C4-2B (cell line): ENCODE results near the gene OR10K2.

Experiments
- H3K27ac ChIP-seq: fragments of 450-650 bp; 2 replicates; pipeline ENCODE4 v1.5.1; 2017
- ZFX ChIP-seq: fragments of 450-650 bp; IDR thresholded peaks from 2 replicates; pipeline ENCODE4 v1.6.1; 2017

OR10K2 gene

GRCh38 chr1:158371188-158371953 lies 54.7 kb downstream of the OR10K2 start:
- no peak overlapping the region for H3K27ac ChIP-seq

More at GRCh38 chr1:158371188-158371953, 54.7 kb downstream of the OR10K2 start:
- TF ChIP-seq ZFX, result no peak
